Measurements from ENCODE around the gene LDB2. TPM values are rescaled to one million over a fixed set of nuclear protein-coding genes. Genes with fewer than 3 reads are reported as not detected.

The LDB2 gene
- total and polyA plus RNA-seq, 2 donors (not counting 1 experiment from before 2014, with no cell fraction given) = not detected

DNA sequence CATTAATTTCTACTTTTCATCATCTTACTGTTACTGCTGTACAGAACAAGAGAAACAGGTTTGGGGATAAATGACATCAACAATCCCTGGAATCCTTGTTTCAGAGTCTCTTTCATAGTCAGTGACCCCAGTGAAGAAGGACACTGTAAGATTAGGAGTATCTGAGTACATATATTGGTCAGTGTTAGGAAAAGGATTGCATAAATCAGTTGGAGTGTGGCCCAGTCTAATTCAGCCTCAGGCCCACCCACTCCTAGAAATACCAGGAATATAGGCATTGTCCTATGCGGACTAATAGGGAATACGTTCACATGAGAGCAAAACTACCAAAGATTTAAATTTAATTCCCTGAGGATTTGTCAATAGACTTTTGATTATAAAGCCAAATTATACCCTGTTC, 237.8 kb downstream of the LDB2 start:
- H3K4me2 ChIP-seq (replicated peaks; ENCODE audit: low read depth, low read length, poor library complexity, severe bottlenecking) = no peak overlapping the region
- H3K27me3 ChIP-seq (replicated peaks in 1 of 4; ENCODE audit: control extremely low read depth in 1 of 4, control insufficient read depth in 3 of 4, insufficient read depth in 4 of 4, low read length in 3 of 4) = no peaks in the 10 kb centered on the region
- Mint-ChIP-seq H3K4me1 (no peaks in the 10 kb centered on the region), H3K9me3 (ENCODE audit: insufficient read depth) (no peaks in the 10 kb centered on the region), H3K4me3 (no peak overlapping the region), H3K27ac (no peak overlapping the region), H3K27me3 (no peaks in the 10 kb centered on the region)
- DNase-seq (no peak), ATAC-seq (ENCODE audit: low read depth) (no peak)
- no peaks in the 10 kb centered on the region for H4K20me1 ChIP-seq (ENCODE audit: control insufficient read depth, insufficient read depth, low read length, poor library complexity, severe bottlenecking)
- no peak overlapping the region for H2AFZ ChIP-seq (ENCODE audit: insufficient read depth, low read depth, low read length, poor library complexity, severe bottlenecking)
- TF ChIP-seq, protein P1, sequence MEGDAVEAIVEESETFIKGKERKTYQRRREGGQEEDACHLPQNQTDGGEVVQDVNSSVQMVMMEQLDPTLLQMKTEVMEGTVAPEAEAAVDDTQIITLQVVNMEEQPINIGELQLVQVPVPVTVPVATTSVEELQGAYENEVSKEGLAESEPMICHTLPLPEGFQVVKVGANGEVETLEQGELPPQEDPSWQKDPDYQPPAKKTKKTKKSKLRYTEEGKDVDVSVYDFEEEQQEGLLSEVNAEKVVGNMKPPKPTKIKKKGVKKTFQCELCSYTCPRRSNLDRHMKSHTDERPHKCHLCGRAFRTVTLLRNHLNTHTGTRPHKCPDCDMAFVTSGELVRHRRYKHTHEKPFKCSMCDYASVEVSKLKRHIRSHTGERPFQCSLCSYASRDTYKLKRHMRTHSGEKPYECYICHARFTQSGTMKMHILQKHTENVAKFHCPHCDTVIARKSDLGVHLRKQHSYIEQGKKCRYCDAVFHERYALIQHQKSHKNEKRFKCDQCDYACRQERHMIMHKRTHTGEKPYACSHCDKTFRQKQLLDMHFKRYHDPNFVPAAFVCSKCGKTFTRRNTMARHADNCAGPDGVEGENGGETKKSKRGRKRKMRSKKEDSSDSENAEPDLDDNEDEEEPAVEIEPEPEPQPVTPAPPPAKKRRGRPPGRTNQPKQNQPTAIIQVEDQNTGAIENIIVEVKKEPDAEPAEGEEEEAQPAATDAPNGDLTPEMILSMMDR (IDR thresholded peaks at IDR 0.05) = no peak
- TF ChIP-seq EZH2 (IDR thresholded peaks at IDR 0.05; ENCODE audit: borderline replicate concordance, insufficient read depth, low read depth, low read length, poor library complexity, severe bottlenecking) = no peak
- intact Hi-C loops (cut with micrococcal nuclease) = no loop called here
- POLR2A ChIA-PET = no interaction called here
- no peaks in the 10 kb centered on the region for H3K79me2 ChIP-seq (ENCODE audit: control insufficient read depth, insufficient read depth, low read length)
- WGBS (ENCODE audit: insufficient coverage) = 100% methylated on average over 1 of the region's 2 CpGs
- CTCF ChIA-PET = no interaction called here
- H3K4me3 ChIP-seq (ENCODE audit: control extremely low read depth in 1 of 5, extremely low read depth in 1 of 5, insufficient read depth in 1 of 5, low read depth in 2 of 5, low read length in 4 of 5) = no peak overlapping the region
- H3K4me1 ChIP-seq (ENCODE audit: control insufficient read depth in 2 of 2, insufficient read depth in 2 of 2, low read length in 2 of 2) = no peaks in the 10 kb centered on the region
- no peaks in the 10 kb centered on the region for H3K9me3 ChIP-seq (ENCODE audit: control extremely low read depth in 1 of 3, control insufficient read depth in 2 of 3, insufficient read depth in 1 of 3, low read length in 2 of 3)
- no peaks in the 10 kb centered on the region for H3K36me3 ChIP-seq (replicated peaks in 1 of 2; ENCODE audit: control extremely low read depth in 1 of 2, control insufficient read depth in 1 of 2, extremely low read depth in 1 of 2, insufficient read depth in 2 of 2, low read length in 1 of 2)
- H3K9ac ChIP-seq (ENCODE audit: low read length) = no peak overlapping the region
- H3K27ac ChIP-seq (ENCODE audit: low read length in 2 of 2) = no peak overlapping the region

DNA sequence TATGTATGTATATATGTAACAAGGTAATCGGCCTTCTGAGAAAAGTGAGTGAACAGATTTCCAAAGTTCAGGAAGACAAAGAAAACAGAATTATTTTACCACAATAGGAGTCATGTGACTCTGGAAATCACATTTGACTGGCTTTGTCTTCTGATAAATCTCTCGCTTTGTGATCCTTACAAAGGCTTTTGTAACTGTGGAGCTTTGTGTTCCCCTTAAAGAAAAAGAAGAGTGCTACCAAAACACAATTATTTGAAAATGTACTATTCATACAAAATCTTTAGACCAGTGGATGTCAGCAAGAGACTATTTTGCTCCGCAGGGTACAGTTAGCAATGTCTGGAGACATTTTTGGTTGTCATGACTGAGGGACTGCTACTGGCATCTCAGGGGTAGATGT, 238.8 kb downstream of the LDB2 start:
- H3K79me2 ChIP-seq (ENCODE audit: control insufficient read depth, insufficient read depth, low read length) = no peaks in the 10 kb centered on the region
- no peak overlapping the region for H3K9ac ChIP-seq (ENCODE audit: low read length)
- POLR2A ChIA-PET = no interaction called here
- no peak overlapping the region for H2AFZ ChIP-seq (ENCODE audit: insufficient read depth, low read depth, low read length, poor library complexity, severe bottlenecking)
- Mint-ChIP-seq H3K27me3 (no peaks in the 10 kb centered on the region), H3K4me1 (no peaks in the 10 kb centered on the region), H3K4me3 (no peak overlapping the region), H3K27ac (no peak overlapping the region), H3K9me3 (ENCODE audit: insufficient read depth) (no peaks in the 10 kb centered on the region)
- ATAC-seq (ENCODE audit: low read depth) = no peak
- TF ChIP-seq EZH2 (IDR thresholded peaks at IDR 0.05; ENCODE audit: borderline replicate concordance, insufficient read depth, low read depth, low read length, poor library complexity, severe bottlenecking) = no peak
- TF ChIP-seq, protein P1 (IDR thresholded peaks at IDR 0.05) = no peak
- no peak overlapping the region for H3K4me3 ChIP-seq (ENCODE audit: control extremely low read depth in 1 of 5, extremely low read depth in 1 of 5, insufficient read depth in 1 of 5, low read depth in 2 of 5, low read length in 4 of 5)
- H4K20me1 ChIP-seq (ENCODE audit: control insufficient read depth, insufficient read depth, low read length, poor library complexity, severe bottlenecking) = no peaks in the 10 kb centered on the region
- no peaks in the 10 kb centered on the region for H3K4me1 ChIP-seq (ENCODE audit: control insufficient read depth in 2 of 2, insufficient read depth in 2 of 2, low read length in 2 of 2)
- H3K36me3 ChIP-seq (replicated peaks in 1 of 2; ENCODE audit: control extremely low read depth in 1 of 2, control insufficient read depth in 1 of 2, extremely low read depth in 1 of 2, insufficient read depth in 2 of 2, low read length in 1 of 2) = no peaks in the 10 kb centered on the region
- H3K27me3 ChIP-seq (replicated peaks in 1 of 4; ENCODE audit: control extremely low read depth in 1 of 4, control insufficient read depth in 3 of 4, insufficient read depth in 4 of 4, low read length in 3 of 4) = no peaks in the 10 kb centered on the region
- no peaks in the 10 kb centered on the region for H3K9me3 ChIP-seq (ENCODE audit: control extremely low read depth in 1 of 3, control insufficient read depth in 2 of 3, insufficient read depth in 1 of 3, low read length in 2 of 3)
- H3K27ac ChIP-seq (ENCODE audit: low read length in 2 of 2) = no peak overlapping the region
- H3K4me2 ChIP-seq (replicated peaks; ENCODE audit: low read depth, low read length, poor library complexity, severe bottlenecking) = no peak overlapping the region
- no peak for DNase-seq
- no CpG with 5 or more reads among the region's 3 CpGs for WGBS (ENCODE audit: insufficient coverage)
- CTCF ChIA-PET = no interaction called here
- intact Hi-C loops (cut with micrococcal nuclease) = no loop called here
